GM23248 (cell line): ENCODE results near the gene PLA2G4E.

Experiments used
- EZH2 ChIP-seq: fragments of 200-600 bp; sonication (generic); IDR thresholded peaks from 2 replicates; pipeline ENCODE4 v1.6.1; 2018; ENCODE audit warnings: antibody characterized with exemption, mild to moderate bottlenecking; ENCODE audit not compliant: insufficient read depth, poor library complexity, severe bottlenecking
- EZH2phosphoT487 ChIP-seq: fragments of 200-600 bp; sonication (generic); IDR thresholded peaks from 2 replicates; pipeline ENCODE4 v1.6.1; 2018; ENCODE audit warnings: antibody characterized with exemption, moderate library complexity, mild to moderate bottlenecking, low read depth; ENCODE audit not compliant: insufficient read depth

- TF ChIP-seq EZH2, result no peak
- TF ChIP-seq EZH2phosphoT487, result no peak
Observed at GRCh38 chr15:42012241-42012640, 8.6 kb downstream of the PLA2G4E start.
